HG02884 (cell line): ENCODE measurements around the gene ANKS6.

Source experiments
- ATAC-seq: cut with Tn5 transposase; IDR thresholded peaks from one replicate; pipeline ENCODE4 v1.9.1; 2021; ENCODE audit warnings: mild to moderate bottlenecking, moderate library complexity; ENCODE audit not compliant: unreplicated experiment

Gene ANKS6

DNA sequence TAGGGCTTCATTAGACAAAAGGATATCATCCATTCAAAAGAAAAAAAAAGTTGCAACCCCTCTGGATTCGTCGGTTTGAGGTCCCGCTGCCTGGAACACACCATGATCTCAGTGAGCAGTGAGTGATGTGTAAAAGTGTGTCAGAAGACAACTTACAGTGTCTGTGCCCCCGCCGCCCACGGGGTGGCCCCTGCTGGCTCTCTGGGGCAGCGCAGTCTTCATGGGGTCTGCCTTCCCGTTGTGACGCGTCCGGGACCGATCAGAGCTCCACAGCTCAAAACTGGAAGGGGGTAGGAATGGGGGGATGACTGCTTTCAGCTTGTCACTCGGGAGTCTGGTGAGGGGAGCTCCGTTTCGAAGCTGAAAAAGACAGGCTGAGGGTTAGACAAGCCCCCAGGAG lies 22.6 kb downstream of the ANKS6 start:
- no peak for ATAC-seq

DNA sequence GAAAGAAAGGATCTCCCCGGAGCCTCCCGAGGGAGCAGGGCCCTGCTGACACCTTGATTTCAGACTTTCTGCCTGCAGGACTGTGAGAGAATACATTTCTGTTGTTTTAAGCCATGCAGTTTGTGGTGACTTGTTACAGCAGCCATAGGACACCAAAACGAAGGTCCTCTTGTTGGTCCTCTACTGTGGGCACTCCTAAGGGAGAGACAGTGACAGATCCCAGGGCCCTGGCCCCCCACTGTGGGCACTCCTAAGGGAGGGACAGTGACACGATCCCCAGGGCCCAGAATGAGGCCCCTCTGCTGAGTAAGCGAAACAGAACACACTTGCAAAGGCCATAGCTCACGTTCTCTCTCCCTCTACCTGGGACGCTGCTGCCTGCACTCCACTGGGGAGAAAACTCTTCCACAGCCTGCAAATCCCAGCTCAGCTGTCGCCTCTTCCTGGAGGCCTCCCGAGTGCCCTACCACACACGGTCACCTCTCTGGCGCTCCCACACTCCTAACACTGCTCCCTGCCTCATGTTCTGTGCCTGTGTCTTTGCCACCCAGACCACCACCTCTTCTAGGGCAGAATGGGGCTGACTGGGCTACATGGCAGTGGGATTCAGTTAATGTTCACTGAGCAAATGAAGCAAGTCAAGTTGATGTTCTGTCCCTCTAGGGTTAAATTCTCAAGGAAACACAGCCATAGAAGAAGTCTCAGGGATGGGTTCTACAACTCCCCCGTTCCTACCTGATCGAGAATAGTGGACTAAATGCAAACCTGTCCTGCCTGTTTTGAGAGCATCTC lies 23.8 kb downstream of the ANKS6 start:
- no peak for ATAC-seq

GRCh38 chr9:98771209-98771874 lies 25.0 kb downstream of the ANKS6 start:
- no peak for ATAC-seq

DNA sequence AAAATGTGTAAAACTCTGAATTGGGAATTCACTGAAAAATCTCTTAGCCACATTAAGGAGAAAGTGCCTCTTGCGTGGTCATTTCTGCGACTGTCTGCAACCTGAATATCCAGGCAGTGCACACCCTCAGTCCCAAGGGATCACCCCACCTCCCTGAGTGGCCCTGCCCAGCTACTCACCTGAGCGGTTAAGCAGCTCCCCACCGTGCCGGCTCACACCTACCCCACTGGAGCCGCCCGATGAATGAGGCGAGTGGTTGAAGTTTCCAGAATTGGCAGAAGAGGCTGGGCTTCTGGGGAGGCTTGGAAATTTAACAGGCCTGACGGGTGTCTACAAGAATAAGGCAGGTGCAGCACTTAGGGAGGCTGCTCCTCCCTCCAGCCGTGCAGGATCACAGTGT lies 25.6 kb downstream of the ANKS6 start:
- ATAC-seq, result no peak

GRCh38 chr9:98768344-98768743 lies 28.0 kb downstream of the ANKS6 start:
- ATAC-seq, result no peak

DNA sequence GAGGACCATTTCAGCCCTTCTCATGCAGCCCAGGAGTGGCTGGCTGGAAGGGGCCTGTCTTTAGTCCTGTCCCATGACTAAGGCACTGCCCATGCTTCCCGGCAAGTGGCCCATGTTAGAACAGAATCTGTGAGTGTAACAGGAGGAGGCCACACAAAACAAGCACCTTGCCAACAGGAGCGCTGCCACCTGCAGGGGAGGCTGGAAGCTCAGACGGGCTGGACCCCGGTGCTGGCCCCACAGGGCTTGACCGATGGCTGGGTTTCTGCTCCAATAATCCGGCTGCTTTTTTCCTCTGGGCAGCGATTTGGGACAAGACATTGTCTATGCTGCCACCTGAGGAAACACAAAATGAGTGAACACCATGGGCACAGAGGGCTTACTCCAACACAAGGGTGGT lies 28.4 kb downstream of the ANKS6 start:
- no peak for ATAC-seq

- no peak for ATAC-seq
Measured at GRCh38 chr9:98767196-98767595, 29.2 kb downstream of the ANKS6 start.

DNA sequence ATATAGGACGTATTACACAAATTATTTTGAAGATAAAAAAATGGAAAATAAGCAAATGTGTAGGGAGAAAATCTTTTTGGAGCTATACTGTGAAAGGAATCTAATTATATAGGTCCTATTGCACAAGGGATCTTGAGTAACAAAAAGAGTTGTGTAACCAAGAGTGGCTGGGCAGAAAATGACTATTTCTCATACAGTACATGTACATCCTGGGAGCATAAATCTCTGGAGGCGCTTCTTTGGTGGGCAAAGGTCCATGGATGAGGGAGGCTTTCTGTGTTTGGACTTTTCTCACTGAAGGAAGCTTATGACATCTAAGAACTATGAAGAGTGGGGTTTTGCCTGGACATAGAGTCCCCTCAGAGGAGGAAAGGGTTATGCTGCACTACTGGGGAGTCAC lies 29.8 kb downstream of the ANKS6 start:
- no peak for ATAC-seq

DNA sequence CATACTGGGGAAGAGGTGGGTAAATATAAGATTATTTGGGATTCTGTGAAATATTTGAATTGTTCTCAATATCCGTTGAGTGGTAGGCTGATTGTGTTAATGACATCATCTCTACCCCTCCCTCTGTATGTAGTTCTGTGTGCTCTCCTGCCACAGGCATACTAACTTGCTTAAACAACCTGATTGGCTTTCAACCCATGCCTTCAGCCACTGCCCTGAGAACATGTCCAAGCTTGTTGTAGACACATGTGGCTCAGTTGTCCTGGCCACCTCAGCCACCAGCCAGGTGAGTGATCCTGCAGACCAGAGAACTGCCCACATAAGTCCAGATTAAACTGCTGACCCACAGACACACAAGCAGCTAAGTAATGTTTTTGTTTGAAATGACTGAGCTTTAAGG lies 31.1 kb downstream of the ANKS6 start:
- ATAC-seq, result no peak

- ATAC-seq, result no peak
Measured at GRCh38 chr9:98763986-98764745, 32.2 kb downstream of the ANKS6 start.

- no peak for ATAC-seq
Measured at GRCh38 chr9:98760231-98760630, 36.1 kb downstream of the ANKS6 start.

DNA sequence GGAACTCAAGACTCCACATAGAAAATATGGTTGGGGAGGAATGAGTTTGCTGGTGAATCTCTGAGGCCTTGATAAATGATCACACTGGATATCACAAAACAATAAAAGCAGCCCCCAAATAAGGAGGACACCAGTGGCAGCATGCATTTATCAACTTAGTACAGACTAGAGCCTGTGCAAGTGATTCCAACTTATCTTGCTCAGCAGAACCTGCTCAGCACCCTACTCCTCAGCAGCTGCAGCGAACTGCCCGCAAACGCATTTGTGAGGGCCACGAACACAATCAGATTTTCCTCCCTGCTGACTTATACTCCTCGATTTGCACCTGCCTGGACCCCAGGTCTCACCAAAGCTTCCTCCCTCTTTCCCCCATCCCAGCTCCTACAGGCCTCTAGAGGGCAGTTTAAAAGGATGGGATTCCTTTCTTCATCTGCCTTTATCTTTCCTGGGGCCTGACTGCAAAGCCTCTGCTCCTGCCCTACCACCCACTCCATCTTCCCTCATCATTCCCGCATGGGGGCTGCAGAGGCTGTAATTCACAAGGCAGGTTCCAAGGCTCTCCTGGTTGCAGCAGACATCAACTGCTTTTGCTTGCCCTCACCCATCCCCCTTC lies 41.2 kb downstream of the ANKS6 start:
- no peak for ATAC-seq

DNA sequence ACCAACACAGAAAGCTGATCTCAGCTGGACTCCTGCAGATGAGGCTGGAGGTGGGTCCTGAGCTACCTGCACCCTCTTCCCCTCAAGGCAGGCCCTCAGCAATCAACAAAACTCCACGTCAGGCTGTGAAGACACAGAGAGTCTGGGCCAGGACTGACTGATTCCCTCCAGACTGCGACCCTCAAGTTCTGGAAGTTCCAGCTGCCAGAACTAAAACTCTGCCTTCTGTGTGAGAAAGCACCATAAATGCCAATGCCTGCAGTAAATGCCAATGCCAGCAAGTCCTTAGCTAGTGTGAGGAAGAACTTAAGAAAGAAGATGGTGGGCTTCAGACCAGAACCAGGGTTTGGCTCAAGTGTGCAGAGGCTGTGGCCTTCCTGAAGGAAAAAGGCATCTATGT lies 45.1 kb downstream of the ANKS6 start:
- no peak for ATAC-seq

DNA sequence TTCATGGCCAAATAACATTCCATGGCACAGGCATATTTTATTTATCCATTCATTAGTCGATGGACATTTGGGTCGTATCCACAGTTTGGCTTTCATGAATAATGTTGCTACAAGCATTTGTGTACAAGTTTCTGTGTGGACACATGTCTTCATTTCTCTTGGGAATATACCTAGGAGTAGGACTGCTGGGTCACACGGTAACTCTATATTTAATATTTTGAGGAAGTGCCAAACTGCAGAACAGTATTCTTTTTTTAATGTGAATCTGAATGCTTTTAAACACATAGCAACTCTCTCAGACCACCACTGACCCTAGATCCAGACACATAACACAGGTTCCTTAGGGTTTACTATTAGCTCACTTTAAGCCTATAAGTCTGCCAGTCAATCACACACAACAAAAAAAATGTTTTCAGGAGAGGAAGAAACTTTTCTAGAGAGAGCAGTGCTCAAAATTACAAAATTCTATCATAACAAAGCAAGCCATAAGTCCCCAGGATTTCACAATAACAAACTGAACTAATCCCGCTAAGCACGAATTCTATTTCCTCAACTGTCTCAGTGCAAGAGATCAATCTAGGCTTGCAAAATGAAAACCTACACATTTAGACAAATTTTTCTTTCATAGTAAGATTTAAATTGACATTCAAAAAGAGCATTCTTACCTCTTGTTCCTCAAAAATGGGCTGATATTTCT lies 45.8 kb downstream of the ANKS6 start:
- no peak for ATAC-seq

DNA sequence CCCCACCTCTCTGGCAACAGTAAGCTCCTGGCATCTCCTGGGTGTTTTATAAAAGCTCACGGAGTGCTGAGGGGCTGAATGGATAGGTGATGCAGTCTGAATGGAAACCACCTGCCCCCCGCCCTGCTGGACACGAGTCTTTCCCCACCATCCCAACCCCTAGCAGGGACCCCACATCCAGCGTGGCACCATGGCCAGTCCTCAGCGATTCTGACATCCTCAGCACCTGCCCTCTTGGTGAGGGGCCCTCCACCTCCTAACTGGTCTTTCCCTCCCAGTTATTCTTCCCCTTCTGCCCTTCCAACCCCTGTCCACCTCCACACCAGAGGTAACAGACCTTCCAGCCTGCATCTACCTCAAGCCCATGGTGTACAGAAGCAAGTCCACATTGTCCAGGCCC lies 48.9 kb downstream of the ANKS6 start:
- no peak for ATAC-seq

DNA sequence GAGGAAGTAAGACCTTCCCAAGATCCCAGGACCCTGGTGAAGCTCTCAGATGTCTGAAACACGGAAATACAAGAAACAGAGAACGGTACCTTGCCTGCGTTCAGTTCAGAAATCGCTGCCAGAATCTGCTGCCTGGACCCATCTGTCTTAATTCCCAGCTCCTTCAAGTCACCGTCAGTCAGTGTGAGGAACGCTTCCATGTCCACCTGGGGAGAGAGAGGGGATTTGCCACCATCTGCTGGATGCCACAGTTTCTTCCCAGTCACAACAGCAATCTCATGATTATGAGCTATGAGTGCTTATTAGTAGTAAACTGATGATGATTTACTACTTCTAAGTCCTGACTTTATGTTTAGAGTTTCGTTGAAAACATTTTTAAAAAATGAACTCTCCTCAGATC lies 50.9 kb downstream of the ANKS6 start:
- no peak for ATAC-seq

DNA sequence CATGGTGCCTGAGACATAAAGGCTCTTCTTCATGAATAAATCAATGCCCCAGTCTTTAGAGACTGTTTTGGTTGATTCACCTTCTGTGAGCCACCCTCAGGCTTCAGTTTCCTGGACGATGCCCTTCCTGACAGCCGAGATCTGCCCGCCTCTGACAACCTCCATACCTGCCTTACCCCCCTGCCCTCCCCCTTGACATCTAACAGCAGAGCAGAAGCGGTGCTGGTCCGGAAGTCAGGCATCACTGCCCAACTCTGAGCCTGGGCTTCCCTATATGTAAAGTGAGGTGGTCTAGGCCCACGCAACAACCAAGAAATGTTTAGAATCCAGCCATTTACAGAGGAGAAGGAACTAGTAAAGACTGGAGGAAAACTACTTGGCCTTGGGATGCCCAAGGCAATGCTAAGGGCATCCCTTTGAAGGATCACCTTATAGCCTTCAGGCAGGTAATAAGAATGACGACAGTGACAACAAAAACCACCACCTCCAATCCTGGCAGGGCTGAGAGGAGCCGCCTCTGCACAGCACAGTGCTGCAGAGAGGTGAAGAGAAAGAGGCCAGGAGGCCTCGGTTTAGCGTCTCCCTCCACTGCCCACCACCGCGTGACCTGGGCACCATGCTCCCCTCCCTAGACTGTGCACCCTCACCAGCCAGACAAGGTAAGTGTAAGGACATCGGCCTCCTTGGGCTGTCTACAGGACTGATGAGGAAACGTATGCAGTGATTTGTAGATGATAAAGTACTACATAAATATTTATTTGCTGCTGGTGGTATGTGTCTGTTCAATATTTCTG lies 52.3 kb downstream of the ANKS6 start:
- ATAC-seq, result no peak

DNA sequence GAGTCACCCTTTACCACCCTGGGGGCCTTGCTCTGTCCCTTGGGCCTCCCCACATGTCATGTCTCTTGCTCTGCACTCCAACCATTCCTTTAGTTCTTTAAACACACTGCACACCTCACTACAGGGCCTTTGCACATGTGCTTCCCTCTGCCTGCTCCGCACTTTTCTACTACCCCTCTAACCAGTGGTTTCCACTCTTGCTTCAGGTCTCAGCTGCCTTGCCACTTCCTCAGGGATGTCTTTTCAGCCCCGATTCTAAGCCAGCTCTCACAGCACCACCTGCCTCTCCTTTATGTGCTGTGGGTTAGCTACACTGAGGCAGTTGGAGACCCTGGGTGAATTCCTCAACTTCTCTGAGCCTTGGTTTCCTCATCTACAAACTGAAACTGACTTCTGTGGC lies 53.0 kb downstream of the ANKS6 start:
- no peak for ATAC-seq

DNA sequence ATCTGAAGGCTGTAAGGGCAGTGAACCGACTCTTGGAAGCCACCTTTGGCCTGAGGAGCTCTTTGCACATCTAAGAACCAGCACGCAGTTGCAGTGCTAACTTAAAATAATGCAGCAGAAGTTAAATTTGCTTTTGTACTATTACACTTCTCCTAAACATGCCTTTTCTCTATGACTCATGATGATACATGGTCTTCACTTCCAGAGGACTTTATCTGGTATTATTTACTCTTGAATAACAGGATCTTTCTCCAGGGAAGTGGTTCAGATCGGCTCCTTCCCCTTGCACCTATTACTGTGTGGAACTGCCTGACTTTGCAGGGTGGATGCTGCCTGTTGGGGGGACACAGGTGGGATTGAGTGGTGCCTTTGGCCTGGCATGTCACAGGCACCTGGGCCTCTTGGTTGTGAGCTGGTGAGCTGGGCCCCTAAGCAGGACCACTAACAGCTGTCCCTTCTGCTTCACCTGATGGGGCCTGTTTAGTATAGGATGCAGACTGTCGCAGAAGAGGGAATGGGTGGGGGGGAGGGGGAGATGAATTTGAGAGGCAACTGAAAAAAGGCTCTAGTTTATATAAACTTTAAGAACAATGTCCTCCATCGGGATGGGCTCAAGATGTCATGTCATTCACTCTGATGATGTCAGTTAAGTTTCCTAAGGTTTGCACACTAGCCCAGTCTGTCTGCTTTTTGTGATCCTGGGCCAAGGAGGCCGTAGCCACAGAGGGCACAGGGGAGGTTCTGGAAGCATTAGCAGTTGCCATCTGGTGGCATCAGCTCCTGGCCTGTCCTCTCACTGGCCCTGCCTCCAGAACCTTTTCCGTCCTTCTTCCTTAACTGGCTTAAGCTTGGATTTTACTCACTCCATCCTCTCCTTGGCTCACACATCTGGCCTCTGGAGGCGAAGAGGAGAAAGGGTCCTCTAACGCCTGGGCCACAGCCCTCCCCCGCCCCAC lies 53.8 kb downstream of the ANKS6 start:
- ATAC-seq, result no peak
